PFSK-1 (cell line): ENCODE data around the gene LRFN2.

Experiments
- FOXP2 ChIP-seq: optimal IDR thresholded peaks from 2 replicates; pipeline ENCODE3; 2011; ENCODE audit warnings: borderline replicate concordance, control low read depth, inconsistent platforms; ENCODE audit not compliant: insufficient read depth; ENCODE audit errors: extremely low read length, extremely low read depth
- POLR2AphosphoS5 ChIP-seq: IDR thresholded peaks from 2 replicates; pipeline ENCODE4 v1.6.1; 2012; ENCODE audit warnings: low read depth, mild to moderate bottlenecking, control low read depth, low read length, moderate library complexity
- SIN3A ChIP-seq: IDR thresholded peaks from 2 replicates; pipeline ENCODE4 v1.6.1; 2012; ENCODE audit warnings: mild to moderate bottlenecking, low read length, moderate library complexity, borderline replicate concordance; ENCODE audit not compliant: insufficient read depth
- TAF1 ChIP-seq: IDR thresholded peaks from 2 replicates; pipeline ENCODE4 v1.6.1; 2012; ENCODE audit warnings: low read length, control low read depth, borderline replicate concordance; ENCODE audit not compliant: insufficient read depth
- TF ChIP-seq, protein P1 (sequence below), 2 experiments: IDR thresholded peaks; 2 replicates each; pipeline versions ENCODE4 v1.6.1 to v1.8.0; 2011 to 2012; ENCODE audit warnings: low read depth in 2 of 2, low read length in 2 of 2, control low read depth in 1 of 2, inconsistent platforms in 1 of 2, mild to moderate bottlenecking in 1 of 2, moderate library complexity in 1 of 2; ENCODE audit not compliant: insufficient read depth in 1 of 2

Gene LRFN2

GRCh38 chr6:40582892-40583291 is 4.3 kb downstream of the LRFN2 start:
- TF ChIP-seq FOXP2 = no peak
- TF ChIP-seq, protein P1, sequence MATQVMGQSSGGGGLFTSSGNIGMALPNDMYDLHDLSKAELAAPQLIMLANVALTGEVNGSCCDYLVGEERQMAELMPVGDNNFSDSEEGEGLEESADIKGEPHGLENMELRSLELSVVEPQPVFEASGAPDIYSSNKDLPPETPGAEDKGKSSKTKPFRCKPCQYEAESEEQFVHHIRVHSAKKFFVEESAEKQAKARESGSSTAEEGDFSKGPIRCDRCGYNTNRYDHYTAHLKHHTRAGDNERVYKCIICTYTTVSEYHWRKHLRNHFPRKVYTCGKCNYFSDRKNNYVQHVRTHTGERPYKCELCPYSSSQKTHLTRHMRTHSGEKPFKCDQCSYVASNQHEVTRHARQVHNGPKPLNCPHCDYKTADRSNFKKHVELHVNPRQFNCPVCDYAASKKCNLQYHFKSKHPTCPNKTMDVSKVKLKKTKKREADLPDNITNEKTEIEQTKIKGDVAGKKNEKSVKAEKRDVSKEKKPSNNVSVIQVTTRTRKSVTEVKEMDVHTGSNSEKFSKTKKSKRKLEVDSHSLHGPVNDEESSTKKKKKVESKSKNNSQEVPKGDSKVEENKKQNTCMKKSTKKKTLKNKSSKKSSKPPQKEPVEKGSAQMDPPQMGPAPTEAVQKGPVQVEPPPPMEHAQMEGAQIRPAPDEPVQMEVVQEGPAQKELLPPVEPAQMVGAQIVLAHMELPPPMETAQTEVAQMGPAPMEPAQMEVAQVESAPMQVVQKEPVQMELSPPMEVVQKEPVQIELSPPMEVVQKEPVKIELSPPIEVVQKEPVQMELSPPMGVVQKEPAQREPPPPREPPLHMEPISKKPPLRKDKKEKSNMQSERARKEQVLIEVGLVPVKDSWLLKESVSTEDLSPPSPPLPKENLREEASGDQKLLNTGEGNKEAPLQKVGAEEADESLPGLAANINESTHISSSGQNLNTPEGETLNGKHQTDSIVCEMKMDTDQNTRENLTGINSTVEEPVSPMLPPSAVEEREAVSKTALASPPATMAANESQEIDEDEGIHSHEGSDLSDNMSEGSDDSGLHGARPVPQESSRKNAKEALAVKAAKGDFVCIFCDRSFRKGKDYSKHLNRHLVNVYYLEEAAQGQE (IDR thresholded peaks at IDR 0.05; ENCODE audit: insufficient read depth in 1 of 2, low read depth in 2 of 2, low read length in 2 of 2) = no peak
- TF ChIP-seq SIN3A = no peak
- no peak for TF ChIP-seq TAF1

- TF ChIP-seq POLR2AphosphoS5 (no peak), SIN3A (no peak), FOXP2 (no peak), TAF1 (no peak)
- TF ChIP-seq, protein P1 (IDR thresholded peaks at IDR 0.05; ENCODE audit: insufficient read depth in 1 of 2, low read depth in 2 of 2, low read length in 2 of 2) = no peak
These were observed 8.1 kb downstream of the LRFN2 start for GRCh38 chr6:40579101-40579500.

DNA sequence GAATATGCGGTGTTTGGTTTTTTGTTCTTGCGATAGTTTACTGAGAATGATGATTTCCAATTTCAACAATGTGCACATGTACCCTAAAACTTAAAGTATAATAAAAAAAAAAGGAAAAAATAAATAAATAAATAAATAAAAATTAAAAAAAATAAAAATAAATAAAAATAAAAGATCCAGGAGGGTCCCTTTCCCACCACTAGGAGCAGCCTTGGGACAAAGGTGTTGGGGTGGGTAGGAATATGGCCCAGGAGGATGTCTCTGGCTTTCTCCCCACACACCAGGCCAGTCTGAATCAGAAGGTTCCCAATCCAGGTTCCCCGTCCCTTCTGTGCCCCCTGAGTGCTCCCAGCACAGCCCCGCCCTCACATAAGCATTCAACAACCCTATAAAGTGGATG is 9.5 kb downstream of the LRFN2 start:
- no peak for TF ChIP-seq POLR2AphosphoS5
- no peak for TF ChIP-seq TAF1

GRCh38 chr6:40573221-40573620 is 13.9 kb downstream of the LRFN2 start:
- TF ChIP-seq TAF1 (no peak), POLR2AphosphoS5 (no peak), SIN3A (no peak), FOXP2 (no peak)
- TF ChIP-seq, protein P1 (IDR thresholded peaks at IDR 0.05; ENCODE audit: insufficient read depth in 1 of 2, low read depth in 2 of 2, low read length in 2 of 2) = no peak

DNA sequence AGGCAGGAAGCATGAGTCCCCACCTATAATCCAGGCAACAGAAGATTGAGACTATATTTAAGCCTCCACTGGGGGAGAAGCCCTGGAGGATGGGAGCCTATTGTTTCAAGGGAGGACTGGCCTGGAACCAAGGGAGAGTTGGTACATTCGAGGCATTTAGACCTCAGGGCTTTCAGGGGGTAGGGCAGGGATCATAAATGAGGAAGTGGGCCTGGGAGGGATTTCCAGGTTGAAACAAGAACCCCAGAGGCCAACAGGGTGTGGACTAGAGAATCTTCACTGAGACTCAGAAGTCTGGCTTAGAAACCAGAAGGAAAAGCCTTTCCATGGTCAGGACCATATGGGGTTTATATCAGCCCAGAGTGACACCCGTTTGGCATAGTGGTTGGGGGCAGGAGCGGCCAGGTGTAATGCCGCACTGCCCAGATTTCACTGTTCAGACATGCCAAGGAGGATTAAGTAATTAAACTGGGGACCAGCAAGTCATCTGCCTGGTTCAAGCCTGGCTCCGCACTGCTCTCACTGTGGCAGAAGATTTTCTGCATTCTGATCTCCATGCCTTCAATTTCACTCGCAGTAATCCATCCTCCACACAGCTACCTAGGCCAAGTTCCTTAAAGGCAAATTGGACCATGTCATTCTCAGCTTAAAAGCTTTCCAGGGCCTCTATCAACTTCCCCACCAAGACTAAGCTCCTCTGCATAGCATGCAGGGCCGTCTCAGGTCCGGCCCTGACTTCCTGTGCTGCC is 17.8 kb downstream of the LRFN2 start:
- no peak for TF ChIP-seq SIN3A
- TF ChIP-seq FOXP2 = no peak
- TF ChIP-seq TAF1 = no peak
- TF ChIP-seq, protein P1 (IDR thresholded peaks at IDR 0.05; ENCODE audit: insufficient read depth in 1 of 2, low read depth in 2 of 2, low read length in 2 of 2) = no peak
- no peak for TF ChIP-seq POLR2AphosphoS5
